Stomach (tissue), 4 donors: Measurements from ENCODE around the gene STARD5.

ENCODE experiments used
- POLR2A ChIP-seq, 4 donors: fragments of 450-650 bp; IDR thresholded peaks; one replicate each; pipeline ENCODE4 v1.6.1; 2016; ENCODE audit warnings: antibody characterized with exemption in 4 of 4, control low read depth in 2 of 4, mild to moderate bottlenecking in 1 of 4, moderate library complexity in 1 of 4
- POLR2AphosphoS5 ChIP-seq, 3 donors: sonication (generic); formaldehyde crosslinking; IDR thresholded peaks; one replicate each; pipeline ENCODE4 v1.6.1; 2016; ENCODE audit warnings: antibody characterized with exemption in 3 of 3
- TF ChIP-seq, protein P1 (sequence below), 7 experiments: fragments of 450-650 bp in 4 of 7; fragments of 200-600 bp in 3 of 7; sonication (generic) in 3 of 7; IDR thresholded peaks; one replicate each; pipeline ENCODE4 v1.5.1; 2016 to 2019; ENCODE audit warnings: antibody characterized with exemption in 7 of 7, control low read depth in 2 of 7, mild to moderate bottlenecking in 1 of 7

DNA sequence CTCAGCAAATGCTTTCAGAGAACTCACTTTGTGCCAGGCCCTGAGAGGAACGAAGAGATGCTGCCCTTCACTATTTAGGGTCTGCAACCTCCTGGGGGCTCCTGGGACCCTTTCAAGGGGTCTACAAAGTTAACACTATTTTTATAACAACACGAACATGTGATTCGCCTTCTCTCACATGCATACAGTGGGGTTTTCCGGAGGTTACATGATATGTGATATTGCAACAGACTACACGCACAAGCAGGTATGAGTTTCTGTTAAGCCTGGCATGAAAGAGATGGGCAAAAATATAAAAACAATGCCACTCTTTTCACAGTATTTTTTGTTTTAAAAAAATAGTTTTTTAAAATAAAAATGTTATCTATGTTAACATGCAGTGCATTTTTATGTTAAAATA is 10.3 kb downstream of the STARD5 start:
- TF ChIP-seq POLR2A (IDR thresholded peaks at IDR 0.05) (no peak), POLR2AphosphoS5 (IDR thresholded peaks at IDR 0.05) (no peak)
- TF ChIP-seq, protein P1, sequence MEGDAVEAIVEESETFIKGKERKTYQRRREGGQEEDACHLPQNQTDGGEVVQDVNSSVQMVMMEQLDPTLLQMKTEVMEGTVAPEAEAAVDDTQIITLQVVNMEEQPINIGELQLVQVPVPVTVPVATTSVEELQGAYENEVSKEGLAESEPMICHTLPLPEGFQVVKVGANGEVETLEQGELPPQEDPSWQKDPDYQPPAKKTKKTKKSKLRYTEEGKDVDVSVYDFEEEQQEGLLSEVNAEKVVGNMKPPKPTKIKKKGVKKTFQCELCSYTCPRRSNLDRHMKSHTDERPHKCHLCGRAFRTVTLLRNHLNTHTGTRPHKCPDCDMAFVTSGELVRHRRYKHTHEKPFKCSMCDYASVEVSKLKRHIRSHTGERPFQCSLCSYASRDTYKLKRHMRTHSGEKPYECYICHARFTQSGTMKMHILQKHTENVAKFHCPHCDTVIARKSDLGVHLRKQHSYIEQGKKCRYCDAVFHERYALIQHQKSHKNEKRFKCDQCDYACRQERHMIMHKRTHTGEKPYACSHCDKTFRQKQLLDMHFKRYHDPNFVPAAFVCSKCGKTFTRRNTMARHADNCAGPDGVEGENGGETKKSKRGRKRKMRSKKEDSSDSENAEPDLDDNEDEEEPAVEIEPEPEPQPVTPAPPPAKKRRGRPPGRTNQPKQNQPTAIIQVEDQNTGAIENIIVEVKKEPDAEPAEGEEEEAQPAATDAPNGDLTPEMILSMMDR (IDR thresholded peaks at IDR 0.05): no peak
